GM12878 (cell line): Measurements from ENCODE around the gene AOPEP. TPM values are rescaled to one million over a fixed set of nuclear protein-coding genes. Genes with fewer than 3 reads are reported as not detected.

Experiments
- ATAC-seq: fragments of 200-7000 bp; cut with Tn5 transposase; 3 replicates; pipeline ENCODE4 v1.9.1; 2020; ENCODE audit warnings: mild to moderate bottlenecking, moderate library complexity
- BruUV-seq: library from RNA; stranded (reverse); fragments of 400-500 nt; replicated peaks from 2 replicates; lab custom pipeline; 2021; lab: Mats Ljungman, UMichigan
- CTCF ChIA-PET: fragments of 300-600 bp; sonication (Branson Sonifier 250); formaldehyde crosslinking; extraction: SDS; loops from one replicate; lab custom pipeline; 2021; ENCODE audit warnings: inconsistent platforms; lab: Yijun Ruan, JAX
- POLR2A ChIA-PET: fragments of 350-600 bp; formaldehyde crosslinking; extraction: SDS; loops from one replicate; lab custom pipeline; 2021; ENCODE audit warnings: inconsistent platforms; lab: Charles Lee
- RAD21 ChIA-PET: fragments of 300-600 bp; sonication (Branson Sonifier 250); formaldehyde crosslinking; loops from one replicate; lab custom pipeline; 2023; ENCODE audit warnings: antibody characterized with exemption; ENCODE audit not compliant: unreplicated experiment; lab: Charles Lee
- SMC1A ChIA-PET: fragments of 300-600 bp; sonication (Branson Sonifier 250); formaldehyde crosslinking; loops from one replicate; lab custom pipeline; 2023; ENCODE audit not compliant: unreplicated experiment, uncharacterized antibody; lab: Charles Lee
- DNase-seq: peaks from one replicate; pipeline ENCODE4 v3.0.0-alpha.2; 2011; ENCODE audit warnings: low read depth, low spot score
- FAIRE-seq: peaks from 3 replicates; lab custom pipeline; 2011; peaks lifted over from hg19 to GRCh38; lab: Jason Lieb, UNC
- H2AFZ ChIP-seq: 2 replicates; pipeline ENCODE4 v1.6.0; 2011; ENCODE audit warnings: low read depth, low read length, control low read depth; ENCODE audit not compliant: control insufficient read depth
- H3K27ac ChIP-seq: 2 replicates; pipeline ENCODE4 v1.5.1; 2011; ENCODE audit warnings: control low read depth; ENCODE audit not compliant: control insufficient read depth, insufficient read depth
- H3K27me3 ChIP-seq, 2 experiments: replicated peaks in 1 of 2; 2 replicates each; pipeline versions ENCODE4 v1.6.0 to v1.6.1; 2011; ENCODE audit warnings: low read length in 1 of 2; ENCODE audit not compliant: control insufficient read depth in 2 of 2, insufficient read depth in 2 of 2
- H3K36me3 ChIP-seq, 2 experiments: 2 replicates each; pipeline ENCODE4 v1.5.1; 2011; ENCODE audit warnings: low read length in 1 of 2; ENCODE audit not compliant: control insufficient read depth in 2 of 2, insufficient read depth in 2 of 2
- H3K4me1 ChIP-seq: 2 replicates; pipeline ENCODE4 v1.6.1; 2011; ENCODE audit warnings: mild to moderate bottlenecking, low read length, moderate library complexity, mixed read lengths; ENCODE audit not compliant: control insufficient read depth, insufficient read depth
- H3K4me2 ChIP-seq: 2 replicates; pipeline ENCODE4 v1.6.0; 2011; ENCODE audit warnings: control low read depth; ENCODE audit not compliant: control insufficient read depth, insufficient read depth
- H3K4me3 ChIP-seq: fragments of 200-600 bp; sonication (generic); 2 replicates; pipeline ENCODE4 v1.5.1; 2016
- H3K79me2 ChIP-seq: 2 replicates; pipeline ENCODE4 v1.6.0; 2011; ENCODE audit warnings: low read length; ENCODE audit not compliant: control insufficient read depth, insufficient read depth
- H3K9ac ChIP-seq: 2 replicates; pipeline ENCODE4 v1.8.0; 2011; ENCODE audit warnings: low read length, control low read depth, mixed read lengths; ENCODE audit not compliant: control insufficient read depth, insufficient read depth
- H3K9me3 ChIP-seq: replicated peaks from 3 replicates; pipeline ENCODE4 v1.5.1; 2011; ENCODE audit warnings: mild to moderate bottlenecking, low read length; ENCODE audit not compliant: control insufficient read depth, insufficient read depth
- H4K20me1 ChIP-seq: 2 replicates; pipeline ENCODE4 v1.6.0; 2011; ENCODE audit not compliant: control insufficient read depth, insufficient read depth
- ASH2L ChIP-seq: fragments of 300-600, 200-600 bp; sonication (generic); IDR thresholded peaks from 2 replicates; pipeline ENCODE4 v1.6.1; 2017; ENCODE audit warnings: low read depth, mild to moderate bottlenecking, borderline replicate concordance
- BMI1 ChIP-seq: fragments of 450-650 bp; IDR thresholded peaks from 2 replicates; pipeline ENCODE4 v1.6.1; 2016; ENCODE audit warnings: mild to moderate bottlenecking, moderate library complexity, borderline replicate concordance
- KDM1A ChIP-seq: fragments of 200-600 bp; sonication (generic); IDR thresholded peaks from 2 replicates; pipeline ENCODE4 v1.6.1; 2016; ENCODE audit warnings: borderline replicate concordance
- MAX ChIP-seq: IDR thresholded peaks from 2 replicates; pipeline ENCODE4 v1.6.1; 2012; ENCODE audit warnings: low read depth, low read length, improper control_type of control experiment
- MLLT1 ChIP-seq: fragments of 450-650 bp; IDR thresholded peaks from 2 replicates; pipeline ENCODE4 v1.6.1; 2016; ENCODE audit warnings: mild to moderate bottlenecking
- MTA3 ChIP-seq: IDR thresholded peaks from 2 replicates; pipeline ENCODE4 v1.6.1; 2012; ENCODE audit warnings: low read length, inconsistent platforms, borderline replicate concordance
- PKNOX1 ChIP-seq: fragments of 450-650 bp; IDR thresholded peaks from 2 replicates; pipeline ENCODE4 v1.6.1; 2016; ENCODE audit warnings: mild to moderate bottlenecking
- RCOR1 ChIP-seq: conservative IDR thresholded peaks from 2 replicates; pipeline ENCODE4 v1.6.1; 2012; ENCODE audit warnings: low read depth, low read length, improper control_type of control experiment
- SUZ12 ChIP-seq: fragments of 200-600 bp; sonication (generic); IDR thresholded peaks from one replicate; pipeline ENCODE4 v1.6.1; 2018; ENCODE audit warnings: antibody characterized with exemption, mild to moderate bottlenecking; ENCODE audit not compliant: unreplicated experiment
- TCF12 ChIP-seq: IDR thresholded peaks from 2 replicates; pipeline ENCODE4 v1.6.1; 2011; ENCODE audit warnings: low read depth, mild to moderate bottlenecking, low read length
- YBX1 ChIP-seq: fragments of 450-650 bp; IDR thresholded peaks from 2 replicates; pipeline ENCODE4 v1.6.1; 2016; ENCODE audit warnings: antibody characterized with exemption
- ZBED1 ChIP-seq: IDR thresholded peaks from 2 replicates; pipeline ENCODE4 v1.6.1; 2016; ENCODE audit warnings: borderline replicate concordance
- ZBTB4 ChIP-seq: fragments of 450-650 bp; formaldehyde crosslinking; IDR thresholded peaks from 2 replicates; pipeline ENCODE4 v1.4.0; 2022; ENCODE audit warnings: mild to moderate bottlenecking, moderate library complexity
- ZBTB40 ChIP-seq: fragments of 450-650 bp; IDR thresholded peaks from 2 replicates; pipeline ENCODE4 v1.6.1; 2016; ENCODE audit warnings: mild to moderate bottlenecking, moderate library complexity, borderline replicate concordance
- ZNF24 ChIP-seq: fragments of 450-650 bp; IDR thresholded peaks from 2 replicates; pipeline ENCODE4 v1.6.1; 2017; ENCODE audit warnings: antibody characterized with exemption, mild to moderate bottlenecking
- WGBS: methylation state at CpG from one replicate; pipeline ENCODE4 v1.1.6; 2016; ENCODE audit warnings: low lambda C conversion rate; ENCODE audit not compliant: insufficient replicate concordance, insufficient coverage; ENCODE audit errors: missing lambda C conversion rate; 5-methylcytosine and 5-hydroxymethylcytosine counted together
- in situ Hi-C: fragments of 300-500 bp; cut with MboI; formaldehyde crosslinking; loops from 9 replicates; pipeline ENCODE4 v1.14.3; 2018; ENCODE audit warnings: mixed read lengths
- intact Hi-C: fragments of 100-400 bp; cut with micrococcal nuclease; formaldehyde crosslinking; loops from one replicate; pipeline ENCODE4 v1.14.2; 2022; ENCODE audit not compliant: unreplicated experiment
- polyA plus RNA-seq, 11 experiments: library from polyadenylated mRNA; depleted of rRNA in 4 of 11; unstranded in 6 of 11; stranded (reverse) in 5 of 11; fragments of >200 nt; fragmentation: Nextera tagmentation in 4 of 11; fragmentation: Illumina TruSeq in 1 of 11; extraction: Ambion mirVana in 4 of 11; extraction: Trizol in 1 of 11; gene quantifications; 1 replicate in 1 of 11; 2 replicates in 10 of 11; pipeline versions ENCODE4 v1.2.1 to v1.2.3, GENCODE V29; 2011 to 2016; ENCODE audit warnings: inconsistent platforms in 2 of 11, missing spikeins in 2 of 11, low read depth in 1 of 11
- total RNA-seq, 4 experiments: library from RNA; depleted of rRNA in 3 of 4; stranded (reverse); fragments of >200 nt in 3 of 4; fragmentation: Illumina TruSeq in 1 of 4; extraction: Trizol in 1 of 4; gene quantifications; 2 replicates each; pipeline versions ENCODE4 v1.2.1 to v1.2.3, GENCODE V29; 2013 to 2021

Gene AOPEP
- total and polyA plus RNA-seq, 10 of the 15 experiments (the other 5 are each of a cell fraction or from before 2014, with no cell fraction given), result 2.3 to 16.9 (median 10.1) TPM

- Histone ChIP-seq H3K36me3 (no peaks in the 10 kb centered on the region), H3K9ac (no peak overlapping the region), H2AFZ (no peak overlapping the region), H3K27me3 (no peaks in the 10 kb centered on the region; a peak in 1 of 4 replicates), H4K20me1 (no peaks in the 10 kb centered on the region), H3K9me3 (no peaks in the 10 kb centered on the region), H3K79me2 (no peaks in the 10 kb centered on the region), H3K4me2 (no peak overlapping the region), H3K4me3 (no peak overlapping the region), H3K4me1 (no peaks in the 10 kb centered on the region), H3K27ac (no peak overlapping the region)
- intact Hi-C loops (no loop called here), in situ Hi-C loops (loop anchor here (25.0 kb wide), 1 partner anchor 1520 kb away; no protein-coding TSS in a partner anchor)
- no peak for DNase-seq
- RAD21 ChIA-PET, result interaction anchor here (1.2 to 1.4 kb wide), 2 partner anchors 11 to 12 kb away, joined by 3 to 4 read pairs; no protein-coding TSS in a partner anchor
- no peak for FAIRE-seq
- CTCF ChIA-PET, result interaction anchor here (1.3 to 2.8 kb wide), 2 partner anchors 11 to 475 kb away, joined by 4 to 14 read pairs; no protein-coding TSS in a partner anchor
- no TSS peak for BruUV-seq
- WGBS, result 20% methylated on average over 4 of the region's 4 CpGs
- SMC1A ChIA-PET, result interaction anchor here (1.2 kb wide), 1 partner anchor 10 kb away, joined by 4 read pairs; no protein-coding TSS in a partner anchor
- POLR2A ChIA-PET, result no interaction called here
- ATAC-seq, result no peak
- TF ChIP-seq YBX1 (no peak), ASH2L (no peak), MAX (no peak), BMI1 (no peak), ZBTB4 (CRISPR knock-in tag) (no peak), TCF12 (no peak), MTA3 (no peak), ZBTB40 (no peak), ZNF24 (no peak), KDM1A (no peak), ZBED1 (no peak), SUZ12 (no peak), MLLT1 (no peak), RCOR1 (no peak), PKNOX1 (no peak)
Observed at GRCh38 chr9:94692601-94693000, 33.9 kb upstream of the AOPEP start.
